ENCODE data around the gene ZNF652.
"Not testable (repeated sequence)": the region's sequence is repeated elsewhere in the genome, so short reads cannot be mapped to it uniquely, and the experiment has no call there.

Gene ZNF652

GRCh38 chr17:49277638-49278037, 84.4 kb downstream of the ZNF652 start:
- Histone ChIP-seq H3K9ac (no peak overlapping the region), H2AFZ (no peak overlapping the region), H3K27me3 (ENCODE audit: control insufficient read depth, insufficient read depth, low read length) (no peaks in the 10 kb centered on the region), H3K79me2 (no peaks in the 10 kb centered on the region), H3K27ac (no peak overlapping the region), H3K4me3 (ENCODE audit: low read depth, low read length) (no peak overlapping the region), H3K36me3 (ENCODE audit: control insufficient read depth, insufficient read depth, low read length) (no peaks in the 10 kb centered on the region), H3K9me3 (ENCODE audit: control insufficient read depth, low read length) (no peaks in the 10 kb centered on the region), H3K4me1 (no peaks in the 10 kb centered on the region), H3K4me2 (ENCODE audit: low read length) (no peak overlapping the region)
- TF ChIP-seq CTCF (IDR thresholded peaks at IDR 0.05), result no peak

DNA sequence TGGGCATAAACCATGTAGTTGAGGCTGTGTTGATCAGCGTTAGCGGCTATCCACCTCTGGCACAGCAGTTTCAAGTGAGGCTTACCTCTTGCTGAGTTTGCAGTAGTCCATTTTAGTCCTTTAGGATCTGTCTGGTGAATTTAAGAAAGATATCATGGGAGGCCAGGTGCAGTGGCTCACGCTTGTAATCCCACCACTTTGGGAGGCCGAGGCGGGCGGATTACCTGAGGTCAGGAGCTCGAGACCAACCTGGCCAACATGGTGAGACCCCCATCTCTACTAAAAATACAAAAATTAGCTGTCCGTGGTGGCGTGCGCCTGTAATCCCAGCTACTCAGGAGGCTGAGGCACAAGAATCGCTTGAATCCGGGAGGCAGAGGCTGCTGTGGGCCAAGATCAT, 86.1 kb downstream of the ZNF652 start:
- not testable (repeated sequence) for H3K4me2 ChIP-seq (ENCODE audit: low read length); H3K79me2 ChIP-seq; H3K36me3 ChIP-seq (ENCODE audit: control insufficient read depth, insufficient read depth, low read length); H3K4me1 ChIP-seq; H3K9ac ChIP-seq; H3K27me3 ChIP-seq (ENCODE audit: control insufficient read depth, insufficient read depth, low read length); H2AFZ ChIP-seq; H3K27ac ChIP-seq; H3K9me3 ChIP-seq (ENCODE audit: control insufficient read depth, low read length); H3K4me3 ChIP-seq (ENCODE audit: low read depth, low read length)

DNA sequence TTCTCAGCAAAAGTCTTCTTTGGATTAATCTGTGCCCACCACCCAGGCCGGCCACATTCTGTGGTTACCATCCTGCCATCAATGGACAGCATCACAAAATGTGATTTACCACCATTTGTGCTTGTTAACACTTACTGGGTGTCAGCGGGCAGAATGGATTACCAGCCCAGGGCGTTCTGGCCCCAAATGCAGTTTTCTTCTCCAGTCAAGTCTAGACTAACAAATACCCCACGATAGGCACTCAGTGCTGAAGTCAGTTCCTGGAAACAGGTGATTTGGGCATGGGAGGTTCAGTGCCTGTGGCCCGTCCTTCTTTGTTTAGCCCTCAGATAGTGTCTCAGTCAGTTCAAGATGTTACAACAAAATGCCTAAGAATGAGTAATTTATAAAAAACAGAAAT, 92.7 kb downstream of the ZNF652 start:
- H3K27me3 ChIP-seq (ENCODE audit: control insufficient read depth, insufficient read depth, low read length), result no peaks in the 10 kb centered on the region
- H3K9me3 ChIP-seq (ENCODE audit: control insufficient read depth, low read length), result no peaks in the 10 kb centered on the region
- H3K4me3 ChIP-seq (ENCODE audit: low read depth, low read length), result no peak overlapping the region
- no peak for TF ChIP-seq CTCF (IDR thresholded peaks at IDR 0.05)
- H3K4me1 ChIP-seq, result no peaks in the 10 kb centered on the region
- no peak overlapping the region for H2AFZ ChIP-seq
- H3K27ac ChIP-seq, result no peak overlapping the region
- no peak overlapping the region for H3K4me2 ChIP-seq (ENCODE audit: low read length)
- no peak overlapping the region for H3K9ac ChIP-seq
- H3K36me3 ChIP-seq (ENCODE audit: control insufficient read depth, insufficient read depth, low read length), result no peaks in the 10 kb centered on the region
- no peaks in the 10 kb centered on the region for H3K79me2 ChIP-seq

GRCh38 chr17:49267912-49268311, 94.1 kb downstream of the ZNF652 start:
- Histone ChIP-seq H3K27ac (no peak overlapping the region), H3K4me3 (ENCODE audit: low read depth, low read length) (no peak overlapping the region), H3K9me3 (ENCODE audit: control insufficient read depth, low read length) (no peaks in the 10 kb centered on the region), H3K27me3 (ENCODE audit: control insufficient read depth, insufficient read depth, low read length) (no peaks in the 10 kb centered on the region), H3K9ac (no peak overlapping the region), H3K4me2 (ENCODE audit: low read length) (no peak overlapping the region), H3K36me3 (ENCODE audit: control insufficient read depth, insufficient read depth, low read length) (no peaks in the 10 kb centered on the region), H3K4me1 (no peaks in the 10 kb centered on the region), H3K79me2 (no peaks in the 10 kb centered on the region), H2AFZ (no peak overlapping the region)
- TF ChIP-seq CTCF (IDR thresholded peaks at IDR 0.05), result no peak

DNA sequence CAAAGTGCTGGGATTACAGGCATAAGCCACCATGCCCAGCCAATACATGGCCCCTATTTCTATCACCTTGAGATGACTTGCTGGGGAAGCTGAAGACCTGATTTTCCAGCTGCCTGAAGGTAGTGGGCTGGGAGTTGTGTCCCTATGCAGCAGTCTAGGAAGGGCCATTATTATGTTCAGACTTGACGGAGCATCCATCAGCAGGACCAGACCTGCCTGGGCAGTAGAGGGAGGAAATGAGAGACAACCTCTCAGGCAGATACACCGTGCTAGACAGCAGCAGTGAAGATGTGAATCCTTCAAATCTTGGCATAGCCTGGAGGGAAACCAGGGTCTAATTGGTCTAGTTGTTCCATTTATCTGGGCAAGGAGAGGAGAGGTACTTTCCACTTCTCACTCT, 95.8 kb downstream of the ZNF652 start:
- no peak overlapping the region for H2AFZ ChIP-seq
- H3K9me3 ChIP-seq (ENCODE audit: control insufficient read depth, low read length), result no peaks in the 10 kb centered on the region
- H3K4me3 ChIP-seq (ENCODE audit: low read depth, low read length), result no peak overlapping the region
- no peaks in the 10 kb centered on the region for H3K27me3 ChIP-seq (ENCODE audit: control insufficient read depth, insufficient read depth, low read length)
- no peak for TF ChIP-seq CTCF (IDR thresholded peaks at IDR 0.05)
- no peaks in the 10 kb centered on the region for H3K4me1 ChIP-seq
- no peaks in the 10 kb centered on the region for H3K79me2 ChIP-seq
- no peak overlapping the region for H3K4me2 ChIP-seq (ENCODE audit: low read length)
- H3K9ac ChIP-seq, result no peak overlapping the region
- no peaks in the 10 kb centered on the region for H3K36me3 ChIP-seq (ENCODE audit: control insufficient read depth, insufficient read depth, low read length)
- H3K27ac ChIP-seq, result no peak overlapping the region

- not testable (repeated sequence) for H3K79me2 ChIP-seq; H3K36me3 ChIP-seq (ENCODE audit: control insufficient read depth, insufficient read depth, low read length); H3K9ac ChIP-seq; H3K27ac ChIP-seq; H3K4me3 ChIP-seq (ENCODE audit: low read depth, low read length); H2AFZ ChIP-seq; H3K9me3 ChIP-seq (ENCODE audit: control insufficient read depth, low read length); H3K4me1 ChIP-seq; H3K4me2 ChIP-seq (ENCODE audit: low read length); H3K27me3 ChIP-seq (ENCODE audit: control insufficient read depth, insufficient read depth, low read length)
Observed at GRCh38 chr17:49261540-49261939, 100.5 kb downstream of the ZNF652 start.
